Stimulated activated CD4-positive, alpha-beta T cell treated with anti-CD3 and anti-CD28 coated beads, Interleukin-12 subunit alpha, Interleukin-12 subunit beta, amount 100 ng/mL, for 4 hours (primary cell): ENCODE data around the gene C1orf56.
"Not testable (repeated sequence)": the region's sequence is repeated elsewhere in the genome, so short reads cannot be mapped to it uniquely, and the experiment has no call there.

Experiments used
- DNase-seq: peaks from one replicate; pipeline ENCODE4 v3.0.0-alpha.2; 2020

Gene C1orf56

GRCh38 chr1:151065089-151065645 is 17.6 kb downstream of the C1orf56 start:
- DNase-seq, result no peak

DNA sequence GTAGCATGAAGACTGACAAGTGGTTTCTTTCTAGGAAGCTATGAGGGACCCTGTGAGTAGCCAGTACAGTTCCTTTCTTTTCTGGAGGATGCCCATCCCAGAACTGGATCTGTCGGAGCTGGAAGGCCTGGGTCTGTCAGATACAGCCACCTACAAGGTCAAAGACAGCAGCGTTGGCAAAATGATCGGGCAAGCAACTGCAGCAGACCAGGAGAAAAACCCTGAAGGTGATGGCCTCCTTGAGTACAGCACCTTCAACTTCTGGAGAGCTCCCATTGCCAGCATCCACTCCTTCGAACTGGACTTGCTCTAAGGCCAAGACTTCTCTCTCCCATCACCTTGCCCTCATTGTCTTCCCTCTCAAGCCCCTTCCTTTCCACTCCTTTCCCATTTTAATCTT is 19.6 kb downstream of the C1orf56 start:
- no peak for DNase-seq

- DNase-seq, result no peak
These were observed 21.5 kb downstream of the C1orf56 start for GRCh38 chr1:151069103-151069486.

DNA sequence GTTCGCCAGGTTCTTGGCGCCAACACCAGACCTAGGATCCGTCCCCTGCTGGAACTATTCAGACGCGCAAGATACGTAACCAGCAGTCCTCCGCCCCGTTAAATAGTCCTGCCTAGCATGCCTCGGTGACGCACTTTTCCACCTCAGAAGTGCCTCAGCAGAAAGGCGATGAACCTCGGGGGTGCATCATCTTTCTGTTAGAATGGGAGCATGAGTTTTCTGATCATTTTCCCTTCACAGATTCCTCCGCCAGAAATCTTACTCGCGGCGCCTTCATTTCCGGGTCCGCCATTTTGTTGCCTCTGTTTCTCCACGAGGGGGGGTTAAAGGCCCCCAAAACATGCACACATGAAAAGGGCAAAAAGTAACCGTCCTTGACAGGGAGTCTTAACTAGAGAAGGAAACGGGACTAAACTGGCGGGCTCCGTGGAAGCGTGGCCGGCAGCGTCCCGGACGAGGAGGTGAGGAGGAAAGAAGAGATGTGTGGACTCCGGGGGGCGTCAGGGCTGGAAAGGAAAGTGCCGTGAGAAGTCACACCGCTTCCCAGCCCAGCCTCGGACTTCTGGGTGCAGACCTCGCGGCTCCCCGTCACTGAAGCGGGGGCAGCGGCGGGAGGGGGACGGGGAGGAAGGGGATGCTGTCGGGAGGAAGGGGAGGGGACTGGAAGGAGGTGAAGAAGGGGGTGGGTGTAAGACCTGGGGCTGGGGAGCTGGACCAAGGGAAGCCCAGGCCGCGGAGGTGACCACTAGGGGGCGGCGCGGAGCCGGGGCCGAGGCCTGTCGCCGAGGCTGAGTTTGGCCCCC is 23.1 kb downstream of the C1orf56 start, which contains the start of gene GABPB2:
GABPB2 (plus strand) TSS at position 288 of the 803 bp plus-strand sequence. CDS start 17,429 bp downstream, outside the sequence.
- peak; percentile 87 for DNase-seq

DNA sequence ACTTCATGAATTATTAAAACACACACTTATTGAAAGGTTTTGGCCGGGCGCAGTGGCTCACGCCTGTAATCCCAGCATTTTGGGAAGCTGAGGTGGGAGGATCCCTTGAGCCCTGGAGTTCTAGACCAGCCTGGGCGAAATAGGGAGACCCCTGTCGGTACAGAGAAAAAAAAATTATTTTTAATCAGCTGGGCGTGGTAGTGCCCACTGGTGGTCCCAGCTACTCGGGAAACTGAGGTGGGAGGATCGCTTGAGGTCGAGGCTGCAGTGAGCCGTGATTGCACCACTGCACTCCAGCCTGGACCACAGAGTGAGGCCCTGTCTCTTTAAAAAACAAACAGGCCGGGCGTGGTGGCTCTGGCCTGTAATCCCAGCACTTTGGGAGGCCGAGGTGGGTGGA is 24.7 kb downstream of the C1orf56 start:
- no peak for DNase-seq

GRCh38 chr1:151085953-151086559 is 38.5 kb downstream of the C1orf56 start:
- DNase-seq, result no peak

- DNase-seq, result not testable (repeated sequence)
These were observed 49.9 kb downstream of the C1orf56 start for GRCh38 chr1:151097426-151097825.

DNA sequence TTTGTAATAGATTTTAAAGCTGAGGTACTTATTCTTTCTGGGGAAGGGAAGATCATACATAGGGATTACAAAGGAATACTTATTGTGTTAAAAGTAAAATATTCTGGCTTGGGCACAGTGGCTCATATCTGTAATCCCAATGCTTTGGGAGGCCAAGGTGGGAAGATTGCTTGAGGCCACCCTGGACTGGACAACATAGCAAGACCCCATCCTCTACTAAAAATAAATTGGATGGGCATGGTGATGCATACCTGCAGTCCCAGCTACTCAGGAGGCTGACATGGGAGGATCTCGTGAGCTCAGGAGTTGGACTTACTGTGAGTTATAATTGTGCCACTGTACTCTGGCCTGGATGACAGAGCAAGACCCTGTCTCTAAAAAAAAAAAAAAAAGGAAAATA is 50.6 kb downstream of the C1orf56 start:
- no peak for DNase-seq
